ENCODE results near the gene BRME1.

DNA sequence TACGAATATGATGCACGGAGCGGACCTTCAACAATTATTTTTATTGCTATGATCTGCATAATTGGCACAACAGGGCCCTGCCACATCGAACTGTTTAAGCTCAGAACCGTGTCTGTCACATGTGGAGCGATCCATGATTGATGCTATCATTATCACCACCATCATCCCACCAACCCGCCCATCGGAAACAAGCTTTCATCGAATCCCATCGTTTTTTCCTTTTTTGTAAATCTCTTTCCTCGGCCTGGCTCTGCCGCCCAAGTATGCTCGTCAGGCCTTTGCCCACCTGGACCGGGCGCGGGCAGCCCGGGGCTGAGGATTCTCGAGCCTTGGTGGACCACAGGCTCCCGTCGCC, 45.9 kb upstream of the BRME1 start:
- TF ChIP-seq, protein P1, sequence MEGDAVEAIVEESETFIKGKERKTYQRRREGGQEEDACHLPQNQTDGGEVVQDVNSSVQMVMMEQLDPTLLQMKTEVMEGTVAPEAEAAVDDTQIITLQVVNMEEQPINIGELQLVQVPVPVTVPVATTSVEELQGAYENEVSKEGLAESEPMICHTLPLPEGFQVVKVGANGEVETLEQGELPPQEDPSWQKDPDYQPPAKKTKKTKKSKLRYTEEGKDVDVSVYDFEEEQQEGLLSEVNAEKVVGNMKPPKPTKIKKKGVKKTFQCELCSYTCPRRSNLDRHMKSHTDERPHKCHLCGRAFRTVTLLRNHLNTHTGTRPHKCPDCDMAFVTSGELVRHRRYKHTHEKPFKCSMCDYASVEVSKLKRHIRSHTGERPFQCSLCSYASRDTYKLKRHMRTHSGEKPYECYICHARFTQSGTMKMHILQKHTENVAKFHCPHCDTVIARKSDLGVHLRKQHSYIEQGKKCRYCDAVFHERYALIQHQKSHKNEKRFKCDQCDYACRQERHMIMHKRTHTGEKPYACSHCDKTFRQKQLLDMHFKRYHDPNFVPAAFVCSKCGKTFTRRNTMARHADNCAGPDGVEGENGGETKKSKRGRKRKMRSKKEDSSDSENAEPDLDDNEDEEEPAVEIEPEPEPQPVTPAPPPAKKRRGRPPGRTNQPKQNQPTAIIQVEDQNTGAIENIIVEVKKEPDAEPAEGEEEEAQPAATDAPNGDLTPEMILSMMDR (IDR thresholded peaks at IDR 0.05) = no peak
- no peak for TF ChIP-seq EZH2 (IDR thresholded peaks at IDR 0.05)
- no peak for TF ChIP-seq EZH2phosphoT487 (IDR thresholded peaks at IDR 0.05)

Data from neural progenitor cell (in vitro differentiated cells).